RKO (cell line): ENCODE data around the gene TMPRSS3.

Experiments used
- DNase-seq: peaks from one replicate; pipeline ENCODE4 v3.0.0-alpha.2; 2016; ENCODE audit warnings: low spot score

TMPRSS3 gene

DNA sequence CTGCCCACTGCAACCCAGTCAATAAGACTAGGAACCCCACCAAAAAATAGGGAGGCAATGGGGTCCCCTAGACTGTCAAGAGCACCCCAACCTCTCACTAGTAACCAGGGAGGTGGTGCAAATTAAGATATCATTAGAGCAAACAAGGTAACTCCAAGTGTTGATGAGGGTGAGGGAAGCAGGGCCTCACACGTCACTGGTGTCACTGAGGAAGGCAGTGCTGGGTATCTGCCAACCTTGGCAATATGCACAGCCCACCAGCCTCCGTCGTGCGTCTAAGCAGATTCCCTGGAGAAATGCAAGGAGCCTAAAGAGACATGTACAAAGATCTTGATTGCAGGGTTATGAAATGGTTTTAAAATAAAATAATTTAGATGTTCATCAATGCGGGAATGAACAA lies 11.6 kb upstream of the TMPRSS3 start:
- no peak for DNase-seq

DNA sequence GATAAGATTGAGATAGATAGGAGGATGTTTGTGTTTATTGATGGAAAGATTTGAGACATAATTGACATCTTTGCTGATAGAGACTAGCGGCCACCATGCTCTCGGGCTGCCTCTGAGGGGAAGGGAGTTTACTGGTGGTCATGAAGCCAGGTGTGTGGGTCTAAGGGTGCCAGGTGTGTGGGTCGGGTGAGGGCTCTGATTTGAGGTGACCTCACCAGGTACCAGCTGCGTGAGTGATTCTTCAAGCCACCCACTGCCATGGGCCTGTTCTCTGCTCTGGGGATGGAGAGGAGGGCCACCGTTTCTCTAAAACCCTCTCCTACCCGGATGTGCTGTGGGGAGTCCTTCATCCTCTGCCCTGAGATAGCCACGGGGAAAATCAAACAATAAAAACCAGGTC lies 11.0 kb upstream of the TMPRSS3 start:
- DNase-seq = no peak

DNA sequence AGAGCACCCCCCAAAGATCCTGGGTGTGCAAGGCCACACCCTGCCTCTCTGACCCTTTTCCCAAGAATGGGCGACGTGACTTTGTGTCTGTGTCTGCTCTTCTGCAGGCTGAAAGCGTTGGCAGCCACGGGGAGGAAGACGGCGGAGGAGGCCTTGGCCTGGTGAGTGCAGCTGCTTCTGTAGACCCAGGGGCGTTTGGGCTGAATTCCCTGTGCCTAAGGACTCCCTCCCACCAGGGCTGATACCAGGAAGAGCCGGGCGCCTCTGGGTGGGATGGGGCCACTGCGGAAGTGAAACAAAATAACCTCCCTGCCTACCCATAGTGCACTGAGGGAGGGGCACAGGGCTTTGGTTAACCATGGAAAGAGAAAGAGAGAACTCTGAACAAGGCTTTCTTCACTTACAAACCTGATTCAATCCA lies 10.4 kb upstream of the TMPRSS3 start:
- DNase-seq = no peak

DNA sequence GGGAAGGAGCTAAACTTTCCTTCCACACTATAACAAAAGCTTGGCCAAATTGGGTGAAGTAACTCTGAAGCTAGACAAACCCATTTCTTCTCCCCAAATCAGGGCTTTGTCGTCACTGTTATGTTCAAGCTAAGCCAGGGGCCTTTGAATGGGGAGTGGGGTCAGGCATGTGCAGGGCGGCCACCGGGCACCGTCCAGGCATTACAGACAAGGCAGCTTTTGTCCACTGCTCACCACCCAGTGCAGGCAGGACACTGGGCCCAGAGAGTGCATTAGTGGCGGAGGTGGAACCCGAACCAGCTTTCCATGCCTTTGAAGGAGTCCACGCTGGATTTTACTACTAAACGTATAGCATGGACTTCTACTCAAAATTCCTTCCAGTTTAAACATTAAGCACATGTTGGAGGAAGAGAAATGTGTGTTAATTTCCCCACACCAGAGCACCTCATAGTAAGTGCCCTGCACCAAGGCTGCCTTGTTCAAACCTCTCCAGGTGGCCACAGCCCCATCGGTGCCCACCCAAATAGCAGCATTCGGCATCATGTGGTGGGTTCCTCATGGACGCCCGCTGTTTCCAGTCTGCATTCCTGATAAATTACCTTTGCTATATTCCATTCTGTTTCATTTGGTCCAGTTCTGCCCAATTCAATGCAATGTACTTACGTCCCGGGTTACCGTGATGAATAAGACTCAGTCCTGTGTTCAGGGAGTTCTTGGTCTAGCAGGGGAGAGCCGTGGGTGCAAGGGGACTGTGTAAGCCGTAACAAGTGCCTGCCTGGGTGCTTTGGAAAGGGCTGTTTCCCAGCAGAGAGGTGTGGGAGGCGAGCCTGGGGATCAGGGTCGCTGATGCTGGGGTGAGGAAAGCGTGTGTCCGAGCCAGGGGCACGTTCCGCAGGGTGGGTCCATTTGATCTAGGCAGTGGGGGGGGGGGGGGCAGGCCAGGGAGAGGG lies 9.5 kb upstream of the TMPRSS3 start:
- no peak for DNase-seq

DNA sequence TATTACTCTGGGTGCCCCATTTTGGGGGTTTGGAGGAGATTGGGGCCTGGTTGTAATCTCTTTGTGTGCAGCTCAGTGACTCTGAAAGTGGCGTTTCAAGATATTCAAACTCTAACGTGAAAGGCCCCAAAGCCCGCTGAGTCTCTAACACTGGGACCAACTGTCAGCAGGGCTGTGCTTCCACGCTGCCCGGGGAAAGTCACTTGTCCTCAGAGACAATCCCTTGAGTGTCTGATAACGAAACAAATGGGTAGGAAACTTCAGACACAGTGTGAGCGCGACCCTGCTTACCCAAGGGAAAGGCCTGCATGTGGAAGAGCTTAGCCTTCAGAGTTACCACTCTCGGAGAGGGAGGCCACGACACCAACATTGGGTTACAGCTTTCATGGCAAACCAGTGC lies 8.7 kb upstream of the TMPRSS3 start:
- no peak for DNase-seq

DNA sequence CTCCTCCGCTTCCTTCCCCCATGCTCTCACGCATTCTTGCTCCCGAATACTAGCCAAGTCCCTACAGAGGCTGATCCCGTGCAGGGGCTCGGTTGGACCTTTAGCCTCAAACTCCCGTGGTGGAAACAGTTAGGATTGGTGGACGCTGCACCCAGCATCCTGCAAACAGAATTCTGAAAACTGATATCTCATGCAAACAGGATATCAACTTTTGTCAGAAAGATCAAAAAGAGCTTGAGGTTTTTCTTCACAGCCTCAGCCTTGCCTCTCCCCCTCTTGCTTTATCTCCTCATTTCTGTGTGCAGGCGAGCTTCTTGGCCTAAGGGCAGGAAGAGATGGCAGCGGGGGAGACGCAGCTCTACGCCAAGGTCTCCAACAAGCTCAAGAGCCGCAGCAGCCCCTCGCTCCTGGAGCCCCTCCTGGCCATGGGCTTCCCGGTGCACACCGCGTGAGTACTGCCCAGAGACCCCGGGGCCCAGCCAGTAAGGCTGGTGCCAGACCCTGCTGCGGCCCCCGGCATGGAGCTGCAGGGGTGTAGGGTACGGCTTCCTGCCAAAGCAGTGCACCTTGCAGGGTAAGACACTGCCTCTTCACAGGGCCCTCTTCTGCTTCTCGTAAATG lies 7.9 kb upstream of the TMPRSS3 start, which contains the start of gene UBASH3A:
Gene UBASH3A, plus strand, starts transcription at position 292 of the 621 bp plus-strand sequence. Its CDS starts 44 bp downstream, at position 336.
- DNase-seq = no peak

DNA sequence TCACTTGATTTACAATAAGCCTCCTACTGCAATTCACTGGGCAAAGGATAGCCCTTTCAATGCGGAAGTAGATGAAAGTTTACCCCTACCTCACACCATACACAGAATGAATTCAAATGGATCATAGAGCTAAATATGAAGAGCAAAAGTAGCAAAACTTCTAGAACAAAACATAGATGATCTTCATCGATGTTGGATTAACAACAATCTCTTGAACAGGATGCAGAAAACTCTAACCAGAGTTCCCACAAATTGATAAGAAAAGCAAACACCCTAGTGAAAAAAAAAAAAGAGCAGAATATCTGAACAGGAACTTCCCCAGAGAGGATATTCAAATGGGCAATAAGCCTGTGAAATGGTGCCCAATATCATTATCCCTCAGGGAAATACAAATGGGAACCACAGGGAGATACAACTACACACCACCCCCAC lies 6.0 kb upstream of the TMPRSS3 start:
- no peak for DNase-seq

DNA sequence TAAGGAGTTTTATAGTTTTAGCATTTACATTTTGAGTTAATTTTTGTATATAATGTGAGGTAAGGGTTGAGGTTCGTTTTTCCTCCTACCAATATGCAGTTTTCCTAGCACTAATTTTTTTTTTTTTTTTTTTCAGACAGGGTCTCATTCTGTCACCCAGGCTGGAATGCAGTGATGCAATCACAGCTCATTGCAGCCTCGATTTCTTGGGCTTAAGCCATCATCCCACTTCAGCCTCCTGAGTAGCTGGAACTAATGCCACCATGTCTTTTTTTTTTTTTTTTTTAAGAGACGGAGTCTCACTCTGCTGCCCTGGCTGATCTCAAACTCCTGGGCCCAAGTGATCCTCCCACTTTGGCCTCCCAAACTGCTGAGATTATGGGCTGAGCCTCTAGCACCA lies 5.3 kb upstream of the TMPRSS3 start:
- DNase-seq = no peak

DNA sequence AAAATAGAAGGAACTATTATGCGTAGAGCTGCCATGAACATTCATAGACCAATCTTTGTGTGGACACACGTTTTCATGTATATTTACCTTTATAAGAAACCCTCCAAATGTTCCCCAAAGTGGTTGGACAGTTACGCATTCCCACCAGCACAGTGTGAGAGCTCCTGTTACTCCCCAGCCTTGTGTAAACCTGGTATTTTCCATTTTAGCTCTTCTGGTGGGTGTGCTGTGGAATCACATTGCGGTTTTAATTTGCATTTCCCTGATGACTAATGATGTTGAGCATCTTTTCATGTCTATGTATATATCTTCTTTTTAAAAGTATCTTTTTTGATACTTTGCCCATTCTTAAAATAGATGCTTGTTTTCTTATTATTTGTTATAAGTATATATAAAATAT lies 4.7 kb upstream of the TMPRSS3 start:
- DNase-seq = no peak

DNA sequence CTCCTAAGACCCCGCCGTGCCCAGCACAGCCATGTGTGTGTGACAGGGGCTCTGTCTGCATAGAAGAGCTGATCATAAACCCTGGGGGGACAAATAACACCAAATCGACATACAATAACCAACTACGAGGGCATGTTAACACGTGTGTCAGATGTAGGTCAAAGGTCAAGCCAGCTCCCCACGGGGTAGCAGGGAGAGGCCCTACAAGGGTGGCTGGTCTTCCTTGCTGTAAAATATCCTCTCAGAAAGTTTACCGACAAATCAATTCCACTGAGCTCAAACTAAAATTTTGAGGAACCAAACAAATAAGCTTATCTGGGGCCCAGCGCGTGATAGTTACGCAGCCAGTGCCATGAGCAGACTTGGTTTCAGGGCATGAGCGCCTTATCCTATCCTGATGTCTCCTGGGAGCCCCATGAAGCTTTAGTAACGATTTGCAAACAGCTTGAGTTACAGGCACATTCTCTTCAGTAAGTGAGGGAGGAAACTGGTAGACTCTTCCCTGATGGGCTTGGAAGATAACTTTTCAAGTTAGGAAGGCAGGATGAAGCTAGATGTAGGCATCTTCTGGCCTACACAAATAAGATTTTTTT lies 2.7 kb upstream of the TMPRSS3 start:
- no peak for DNase-seq

DNA sequence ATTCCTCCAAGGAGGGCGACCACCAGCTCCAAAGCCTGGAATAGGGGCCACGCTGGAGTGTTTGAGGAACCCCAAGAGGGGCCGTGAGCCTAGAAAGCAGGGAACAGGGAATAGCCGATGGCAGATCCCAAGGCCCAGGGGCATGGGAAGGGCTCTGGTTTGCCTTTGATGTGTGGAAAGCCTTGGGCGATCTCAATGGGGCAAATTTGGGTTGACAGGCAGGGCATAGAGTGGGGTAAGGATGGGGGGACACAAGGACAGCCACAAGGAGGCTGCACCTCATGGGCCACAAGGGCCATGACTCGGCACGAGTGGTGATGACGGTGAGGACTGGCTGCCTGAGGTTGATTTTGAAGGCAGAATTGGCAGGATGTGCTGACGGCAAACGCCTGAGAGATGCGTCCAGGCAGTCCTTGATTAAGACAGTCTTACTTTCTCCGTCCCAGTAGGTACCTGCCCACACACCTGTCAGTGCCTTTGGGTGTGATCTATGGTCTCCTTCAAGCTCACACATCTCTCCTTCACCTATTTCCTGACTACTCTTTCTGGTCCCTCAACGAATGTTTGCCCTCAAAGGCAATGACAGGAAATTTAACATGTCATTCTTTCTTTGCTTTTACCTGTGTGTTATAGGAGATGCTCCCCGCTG lies 2.0 kb upstream of the TMPRSS3 start:
- DNase-seq = no peak

DNA sequence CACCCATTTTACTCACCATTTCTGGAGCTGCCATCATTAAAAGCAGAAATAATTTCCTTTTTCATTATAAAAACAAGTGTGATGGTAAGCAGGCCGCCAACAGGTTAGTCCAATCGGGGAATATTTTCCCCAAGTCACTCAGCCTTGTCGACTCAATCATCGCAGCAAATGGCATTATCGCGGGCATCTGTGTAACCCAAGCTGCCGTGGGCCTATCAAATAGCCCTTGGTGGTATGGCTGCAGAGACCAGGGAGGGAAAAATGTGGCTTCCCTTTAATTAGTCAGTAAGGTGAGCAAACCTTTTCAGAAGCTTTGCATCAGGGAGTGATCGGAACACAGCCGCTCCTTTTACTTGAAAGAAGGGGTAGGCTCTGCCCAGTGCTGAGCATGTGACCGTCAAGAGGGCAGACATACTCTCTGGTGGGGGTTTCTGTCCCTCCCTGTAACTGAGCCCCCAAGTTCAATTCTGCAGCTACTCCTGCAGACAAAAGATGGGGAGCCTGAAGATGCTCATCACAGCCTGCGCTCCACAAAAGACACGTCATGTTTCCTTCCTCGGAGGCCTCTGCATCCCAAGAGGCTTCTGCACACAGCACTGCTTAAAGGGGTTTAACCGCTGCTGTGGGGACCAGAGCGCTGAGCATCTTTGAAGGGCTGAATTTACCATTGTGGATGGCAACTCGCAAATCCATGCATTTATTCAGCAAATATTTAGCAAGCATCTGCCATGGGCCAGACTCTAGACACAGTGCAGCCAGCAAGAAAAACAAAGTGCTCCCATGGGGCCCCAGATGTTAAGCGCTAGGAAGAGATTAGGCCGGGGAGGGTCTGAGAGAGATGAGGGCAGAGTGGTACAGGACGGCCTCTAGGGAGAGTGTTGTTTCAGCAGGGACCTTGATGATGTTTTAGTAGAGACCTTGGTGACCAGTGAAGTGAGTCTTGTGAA lies 1.2 kb upstream of the TMPRSS3 start:
- no peak for DNase-seq

DNA sequence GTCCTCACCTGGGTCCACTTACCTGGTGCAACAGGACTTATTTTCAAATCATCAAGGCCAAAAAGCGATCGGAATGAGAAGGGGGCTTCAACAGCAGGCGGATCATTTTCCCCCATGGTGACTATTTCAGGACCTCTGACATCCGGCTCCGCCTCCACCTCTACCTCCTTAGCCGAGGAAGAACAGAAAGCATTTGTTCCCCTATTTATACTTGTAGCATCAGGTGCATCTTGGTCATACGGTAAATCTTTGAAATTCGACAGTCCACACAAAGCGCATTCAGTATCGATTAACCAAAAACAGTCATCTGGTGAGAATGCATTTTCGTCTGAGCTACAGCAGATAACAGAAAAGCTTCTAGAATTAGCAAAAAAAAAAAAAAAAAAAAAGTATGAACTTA lies 550 bp downstream of the TMPRSS3 start:
- DNase-seq = no peak

DNA sequence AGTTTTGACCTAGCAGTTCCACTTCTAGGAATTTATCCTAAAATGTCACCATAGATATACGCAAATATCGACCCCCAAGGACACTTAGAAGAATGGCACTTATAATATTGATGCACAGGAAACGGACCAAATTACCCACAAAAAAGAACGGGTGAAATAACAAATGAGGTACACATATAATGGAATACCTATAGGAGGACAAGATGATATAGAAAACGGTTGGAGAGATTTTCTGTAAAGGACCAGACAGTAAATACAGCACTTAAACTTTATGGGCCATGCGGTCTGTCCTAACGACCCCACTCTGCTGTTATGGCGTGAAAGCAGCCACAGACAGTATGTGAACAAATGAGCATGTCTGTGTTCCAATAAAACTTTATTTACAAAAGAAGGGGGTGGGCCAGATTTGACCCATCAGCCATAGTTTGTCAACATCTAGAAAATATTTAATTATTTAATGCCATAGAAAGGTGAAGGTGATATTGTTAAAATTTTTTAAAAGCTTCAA lies 2.4 kb downstream of the TMPRSS3 start:
- DNase-seq = no peak

DNA sequence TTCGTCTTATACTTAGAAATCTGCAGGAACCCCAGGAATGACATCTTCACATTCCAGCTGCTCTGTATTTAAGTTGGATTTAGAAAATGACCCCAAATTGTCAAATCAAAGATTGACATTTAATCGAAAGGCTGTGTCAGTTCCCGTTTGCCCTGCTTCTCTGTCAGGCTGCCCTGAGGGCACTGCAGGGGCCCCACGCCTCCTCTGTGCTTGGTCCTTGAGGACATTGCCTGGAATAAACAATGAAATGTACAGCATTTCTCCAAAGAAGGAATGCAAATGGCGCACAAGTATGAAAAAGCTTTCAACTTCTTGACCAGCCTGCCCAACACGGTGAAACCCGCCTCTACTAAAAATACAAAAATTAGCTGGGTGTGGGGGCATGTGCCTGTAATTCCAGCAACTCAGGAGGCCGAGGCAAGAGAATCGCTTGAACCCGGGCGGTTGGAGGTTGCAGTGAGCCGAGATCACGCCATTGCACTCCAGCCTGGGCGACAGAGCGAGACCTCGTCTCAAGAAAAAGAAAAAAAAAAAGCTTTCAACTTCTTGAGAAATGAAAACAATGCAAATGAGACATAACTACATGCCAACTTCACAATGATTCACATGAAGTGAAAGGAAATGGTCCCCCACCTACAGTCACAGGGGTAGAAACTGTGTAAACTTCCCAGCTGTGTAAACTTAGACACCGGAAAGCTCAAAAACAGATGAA lies 3.0 kb downstream of the TMPRSS3 start:
- DNase-seq = no peak

DNA sequence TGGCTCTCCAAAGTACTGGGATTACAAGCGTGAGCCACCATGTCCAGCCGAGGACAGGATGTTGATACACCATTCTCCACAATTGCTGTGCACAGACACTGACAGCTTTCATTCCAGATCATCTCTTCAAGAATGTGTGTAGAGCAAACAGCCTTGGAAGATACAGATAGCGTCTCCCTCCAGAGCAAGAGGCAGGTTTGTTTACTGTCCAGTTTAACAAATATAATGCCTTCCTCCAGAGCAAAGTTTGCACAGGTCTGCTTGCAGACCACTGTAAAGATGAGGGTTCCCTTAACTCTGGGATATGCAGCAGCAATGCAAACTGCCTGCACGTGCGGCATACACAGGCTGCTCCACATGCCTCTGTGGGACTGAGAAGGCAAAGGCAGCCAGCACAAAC lies 4.6 kb downstream of the TMPRSS3 start:
- no peak for DNase-seq

DNA sequence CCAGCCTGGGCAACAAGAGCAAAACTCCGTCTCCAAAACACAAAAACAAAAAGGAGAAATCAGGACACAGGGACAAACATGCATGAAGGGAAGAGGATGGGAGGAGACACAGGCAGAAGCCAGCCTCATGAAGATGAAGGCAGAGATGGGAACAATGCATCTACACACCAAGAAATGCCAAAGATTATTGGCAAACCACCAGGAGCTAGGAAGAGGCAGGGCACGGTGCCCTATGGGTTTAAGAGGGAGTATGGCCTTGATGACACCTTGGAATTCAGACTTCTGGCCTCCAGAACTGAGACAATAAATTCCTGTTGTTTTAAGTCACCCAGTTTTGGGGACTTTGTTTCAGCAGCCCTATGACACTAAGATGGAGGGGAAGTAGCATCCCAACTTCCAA lies 5.2 kb downstream of the TMPRSS3 start:
- no peak for DNase-seq

DNA sequence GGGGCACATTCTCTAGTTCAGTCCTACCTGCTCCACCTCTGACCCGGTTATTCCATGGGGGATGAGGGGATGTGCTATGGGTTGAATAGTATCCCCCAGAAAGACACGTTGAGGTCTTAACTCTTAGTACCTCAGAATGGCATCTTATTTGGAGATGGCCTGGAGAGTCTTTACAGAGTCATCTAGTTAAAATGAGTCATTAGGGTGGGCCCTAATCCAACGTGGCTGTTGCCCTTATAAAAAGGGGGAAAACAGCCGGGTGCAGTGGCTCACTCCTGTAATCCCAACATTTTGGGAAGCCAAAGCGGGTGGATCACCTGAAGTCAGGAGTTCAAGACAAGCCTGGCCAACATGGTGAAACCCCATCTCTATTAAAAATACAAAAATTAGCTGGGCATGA lies 5.7 kb downstream of the TMPRSS3 start:
- DNase-seq = no peak

DNA sequence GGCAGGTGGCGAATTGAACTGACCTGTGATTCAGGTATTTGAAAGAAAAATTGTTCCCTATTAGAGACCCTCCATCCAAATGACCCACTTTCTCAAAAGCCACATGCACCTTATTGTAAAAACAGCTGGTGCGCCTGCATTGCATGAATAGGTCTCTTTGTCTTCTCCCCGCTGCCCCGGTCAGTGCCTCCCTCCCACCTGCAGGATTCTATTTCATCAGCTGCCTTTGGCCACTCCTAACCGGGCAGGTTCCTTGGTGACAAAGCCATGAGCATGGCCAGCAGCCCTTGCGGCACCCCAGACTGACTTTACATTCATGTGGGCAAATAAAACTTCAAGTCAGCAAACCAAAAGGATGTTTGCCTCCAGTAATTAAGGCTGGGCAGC lies 6.4 kb downstream of the TMPRSS3 start:
- DNase-seq = no peak

DNA sequence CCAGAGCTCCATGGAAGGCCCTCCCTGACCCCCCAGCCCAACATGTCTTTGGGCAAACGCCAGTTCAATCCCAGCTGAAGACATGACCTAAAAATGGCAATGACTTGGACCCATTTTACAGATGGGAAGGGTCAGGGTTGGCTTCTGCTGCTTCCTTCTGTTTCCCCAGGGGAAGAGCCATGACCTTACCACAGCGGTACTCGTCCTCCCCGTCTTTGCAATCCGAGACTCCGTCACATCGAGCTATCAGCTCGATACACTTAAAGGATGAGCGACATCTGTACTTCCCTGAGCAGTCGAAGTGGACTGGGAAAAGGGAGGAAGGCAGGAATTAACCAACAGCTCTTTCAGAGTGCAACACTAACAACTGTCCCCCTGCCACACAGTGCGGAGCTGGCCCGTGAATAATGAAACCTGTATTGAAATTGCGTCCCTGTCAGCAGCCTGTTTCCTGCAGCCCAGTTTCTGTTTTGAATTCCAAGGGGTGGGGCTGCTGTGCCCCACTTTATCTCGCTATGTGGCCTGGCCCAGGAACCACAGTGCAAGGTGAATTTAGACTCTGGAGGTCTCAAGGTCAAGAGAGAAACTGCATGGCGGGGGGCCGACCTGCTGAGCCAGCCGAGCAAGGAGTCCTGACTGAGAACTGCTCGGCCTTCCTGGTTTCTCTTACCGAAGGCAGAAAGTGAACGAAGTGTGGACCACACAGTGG lies 7.0 kb downstream of the TMPRSS3 start:
- DNase-seq = no peak
